Stimulated activated CD4-positive, alpha-beta T cell treated with anti-CD3 and anti-CD28 coated beads, Interleukin-2, amount 100 ng/mL, for 48 hours (primary cell): ENCODE data around the gene ZSWIM1.
"Not testable (repeated sequence)": the region's sequence is repeated elsewhere in the genome, so short reads cannot be mapped to it uniquely, and the experiment has no call there.

Experiments used
- DNase-seq, 2 donors: peaks; one replicate each; pipeline ENCODE4 v3.0.0-alpha.2; 2020

The ZSWIM1 gene

DNA sequence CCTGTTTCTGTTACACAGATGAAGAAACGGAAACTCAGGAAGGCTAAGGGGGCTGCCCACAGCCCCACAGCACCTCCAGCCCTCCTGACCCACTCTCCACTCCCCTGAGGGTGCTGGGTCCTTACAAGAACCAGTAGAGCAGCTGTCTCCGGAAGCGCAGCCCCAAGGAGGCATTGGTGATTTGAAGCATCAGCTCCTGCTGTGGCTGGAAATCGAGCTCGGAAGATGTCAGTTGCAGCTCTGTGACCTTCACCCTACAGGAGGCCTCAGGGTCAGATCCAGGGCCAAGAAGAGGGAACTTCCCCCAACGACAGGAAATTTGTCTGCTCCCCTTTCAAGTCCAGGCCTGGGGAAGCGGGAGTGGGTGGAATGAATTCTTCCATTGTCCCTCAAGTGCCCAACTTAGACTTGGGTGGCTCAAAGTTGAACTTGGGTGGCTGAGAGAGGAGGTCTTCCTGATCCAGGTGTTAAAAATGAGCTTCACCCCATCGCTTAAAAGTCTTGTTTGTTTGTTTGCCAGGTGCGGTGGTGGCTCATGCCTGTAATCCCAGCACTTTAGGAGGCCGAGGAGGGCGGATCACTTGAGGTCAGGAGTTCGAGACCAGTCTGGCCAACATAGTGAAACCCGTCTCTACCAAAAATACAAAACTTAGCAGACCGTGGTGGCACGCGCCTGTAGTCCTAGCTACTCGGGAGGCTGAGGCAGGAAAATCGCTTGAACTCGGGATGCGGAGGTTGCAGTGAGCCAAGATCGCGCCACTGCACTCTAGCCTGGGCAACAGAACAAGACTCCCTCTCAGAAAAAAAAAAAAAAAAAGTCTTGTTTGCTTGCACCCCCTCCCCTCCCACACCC is 29.0 kb downstream of the ZSWIM1 start:
- no peak for DNase-seq

DNA sequence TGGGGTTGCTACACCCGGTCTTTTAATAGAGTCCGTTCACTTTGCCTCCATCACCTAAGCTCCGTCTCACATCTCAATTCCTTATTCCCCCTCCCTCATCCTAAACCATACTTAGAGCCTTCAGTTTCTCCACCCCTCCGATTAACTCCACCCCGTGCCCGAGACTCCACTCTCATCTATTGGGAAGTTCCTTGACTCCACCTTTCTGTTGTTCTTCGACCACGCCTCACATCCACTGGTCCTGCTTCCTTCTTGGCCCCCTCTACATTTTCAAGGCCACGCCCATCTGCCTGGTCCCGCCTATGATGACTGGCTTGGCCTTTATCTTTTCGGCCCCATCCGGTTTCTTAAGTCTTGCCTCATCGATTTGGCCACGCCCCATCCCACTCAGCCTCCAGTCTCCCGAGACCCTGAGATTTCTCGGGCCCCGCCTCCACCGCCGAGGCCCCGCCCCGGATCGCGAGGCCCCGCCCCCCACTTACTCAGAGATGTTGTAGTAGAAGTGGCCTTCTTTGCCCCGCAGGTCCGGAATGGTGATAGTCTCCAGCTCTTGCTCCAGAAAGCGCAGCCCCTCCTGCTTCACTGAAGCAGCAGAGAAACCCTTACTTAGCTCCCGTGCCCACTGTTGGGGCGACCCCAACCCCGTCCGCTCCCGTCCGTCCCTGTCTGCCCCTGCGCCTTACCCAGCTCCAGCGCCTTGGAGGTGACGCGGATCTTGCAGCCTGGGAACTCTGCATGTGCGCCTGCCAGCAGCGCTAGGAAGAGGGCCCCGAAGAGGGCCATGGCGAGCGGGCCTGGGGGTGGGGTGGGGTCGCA is 29.9 kb downstream of the ZSWIM1 start:
- DNase-seq: peak; percentile 95 to 99

DNA sequence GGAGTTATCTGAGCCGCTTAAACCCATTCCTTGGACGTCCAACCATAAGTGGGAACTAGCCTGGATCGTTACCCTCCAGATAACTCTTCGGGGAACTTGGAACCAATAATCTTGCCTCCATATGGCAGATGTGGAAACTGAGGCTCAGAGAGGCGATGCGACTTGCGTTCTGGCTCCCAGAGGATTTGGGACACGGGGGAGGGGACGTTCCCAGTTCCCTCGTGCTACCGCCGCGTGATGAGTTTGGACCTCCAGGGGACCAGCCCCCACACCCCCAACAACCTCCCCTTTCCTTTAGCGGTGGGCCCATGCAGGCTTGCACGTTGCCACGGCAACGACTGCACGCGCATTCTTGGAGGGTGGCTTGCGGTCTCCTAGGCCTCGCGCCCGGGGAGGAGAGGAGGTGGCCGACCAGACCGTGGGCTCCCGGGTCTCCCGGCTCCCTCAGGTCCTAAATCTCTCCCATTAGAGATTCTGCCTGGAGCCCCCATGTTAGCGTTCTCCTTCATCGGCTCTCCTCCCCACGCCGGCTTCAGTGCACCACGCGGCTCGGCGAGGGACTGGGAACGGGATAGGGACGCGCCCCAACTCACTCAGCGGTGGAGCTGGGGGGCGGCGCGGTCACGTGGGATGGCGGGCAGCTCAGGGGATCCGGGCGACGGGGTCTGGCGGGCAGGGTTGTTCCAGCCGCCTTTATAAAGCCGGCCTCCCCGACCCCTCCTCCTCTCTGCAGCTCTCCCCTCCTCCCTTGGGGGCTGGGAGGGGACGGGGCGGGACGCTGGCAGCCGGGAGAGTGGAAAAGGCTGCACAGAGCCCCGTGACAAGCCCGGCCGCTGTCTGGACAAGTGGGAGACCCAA is 30.7 kb downstream of the ZSWIM1 start, which contains the start of gene PLTP:
Gene PLTP (minus strand): TSS at position 670 of the 858 bp plus-strand sequence. CDS start 703 bp downstream, outside the sequence.
- DNase-seq: no peak

DNA sequence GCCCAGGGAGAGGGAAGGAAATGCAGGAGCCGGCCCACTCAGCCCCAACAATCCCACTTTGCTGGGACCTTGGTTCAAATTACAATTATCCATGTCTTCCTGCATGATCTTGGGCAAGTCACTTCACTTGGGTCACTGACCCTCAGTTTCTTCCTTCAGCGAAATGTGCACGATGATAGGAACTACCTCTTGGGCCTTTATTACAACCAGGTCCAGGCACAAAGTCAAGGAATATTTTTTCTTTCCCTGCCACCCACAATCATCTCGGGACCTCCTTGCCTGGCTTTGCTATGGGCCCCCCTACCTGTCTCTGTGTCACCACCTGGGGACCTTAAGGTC is 31.3 kb downstream of the ZSWIM1 start:
- DNase-seq: no peak

DNA sequence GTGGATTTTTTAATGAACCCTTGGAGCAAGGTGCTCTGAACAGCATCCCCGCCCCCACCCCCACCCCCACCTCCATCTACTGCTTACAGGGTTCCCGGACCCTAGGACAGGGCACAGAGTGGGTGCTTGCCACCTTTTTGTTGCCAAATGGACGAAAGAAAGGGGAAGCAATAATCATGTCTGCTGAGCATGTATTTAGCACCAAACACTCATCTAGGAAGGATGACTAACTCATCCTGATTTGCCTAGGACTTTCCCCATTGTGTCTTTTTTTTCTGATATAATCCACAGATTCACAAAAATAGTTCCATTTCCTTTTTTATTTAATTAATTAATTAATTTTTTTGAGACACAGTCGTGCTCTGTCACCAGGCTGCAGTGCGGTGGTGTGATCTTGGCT is 32.1 kb downstream of the ZSWIM1 start:
- DNase-seq: no peak

DNA sequence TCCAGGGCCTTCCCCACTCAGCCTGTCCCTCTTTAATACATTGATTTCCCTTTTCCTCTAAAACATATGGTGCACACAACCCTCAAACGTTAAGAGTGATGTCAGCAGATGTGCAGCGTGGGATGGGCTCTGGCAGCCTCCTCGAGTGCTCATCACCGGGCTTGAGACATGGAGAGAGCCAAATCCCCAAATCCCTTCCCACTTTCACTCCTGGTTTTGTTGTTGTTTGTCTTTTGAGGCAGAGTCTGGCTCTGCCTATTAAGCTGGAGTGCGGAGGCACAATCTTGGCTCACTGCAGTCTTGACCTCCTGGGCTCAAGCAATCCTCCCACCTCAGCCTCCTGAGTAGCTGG is 36.7 kb downstream of the ZSWIM1 start:
- DNase-seq: no peak

DNA sequence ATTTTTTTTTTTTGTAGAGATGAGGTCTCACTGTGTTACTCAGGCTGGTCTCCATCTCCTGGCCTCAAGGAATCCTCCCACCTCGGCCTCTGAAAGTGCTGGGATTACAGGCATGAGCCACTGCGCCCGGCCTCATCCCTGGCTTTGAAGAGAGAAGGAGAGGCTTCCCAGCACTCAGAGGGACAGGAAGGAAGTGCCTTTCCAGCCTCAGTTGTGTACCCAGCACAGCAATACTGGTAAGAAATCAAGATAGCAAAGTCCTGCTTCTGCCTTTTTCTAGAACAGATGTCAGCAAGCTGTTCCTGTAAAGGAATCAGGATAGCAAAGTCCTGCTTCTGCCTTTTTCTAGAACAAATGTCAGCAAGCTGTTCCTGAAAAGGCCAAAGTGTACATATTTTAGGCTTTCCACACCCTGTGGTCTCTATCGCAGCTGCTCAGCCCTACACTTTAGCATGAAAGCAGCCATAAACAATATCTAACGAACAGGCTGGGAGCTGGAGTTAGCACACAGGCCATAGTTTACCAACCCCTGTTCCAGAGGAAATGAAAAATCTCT is 37.2 kb downstream of the ZSWIM1 start:
- no peak for DNase-seq

DNA sequence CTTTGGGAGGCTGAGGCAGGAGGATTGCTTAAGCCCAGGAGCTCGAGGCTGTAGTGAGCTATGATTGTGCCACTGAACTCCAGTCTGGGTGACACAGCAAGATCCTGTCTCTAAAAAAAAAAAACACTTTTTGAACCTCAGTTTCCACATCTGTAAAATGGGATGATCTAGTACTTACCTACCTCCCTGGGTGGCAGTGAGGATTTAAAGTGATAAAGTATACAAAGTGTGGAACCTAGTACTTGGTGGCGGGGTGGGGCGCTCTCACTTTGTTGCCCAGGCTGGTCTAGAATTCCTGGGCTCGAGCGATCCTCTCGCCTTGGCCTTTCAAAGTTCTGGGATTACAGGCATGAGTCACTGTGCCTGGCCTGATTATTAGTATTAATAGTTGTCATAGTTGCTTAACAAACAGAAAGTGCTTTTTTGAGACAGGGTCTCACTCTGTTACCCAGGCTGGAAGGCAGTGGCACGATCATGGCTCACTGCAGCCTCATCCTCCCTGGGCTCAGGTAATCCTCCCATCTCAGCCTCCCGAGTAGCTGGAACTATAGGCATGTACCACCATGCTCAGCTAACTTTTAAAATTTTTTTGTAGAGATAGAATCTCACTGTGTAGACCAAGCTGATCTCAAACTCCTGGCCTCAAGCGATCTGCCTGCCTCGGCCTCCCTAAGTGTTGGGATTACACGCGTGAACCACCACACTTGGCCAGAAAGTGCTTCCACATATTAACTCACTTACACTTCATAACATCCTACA is 37.9 kb downstream of the ZSWIM1 start:
- no peak for DNase-seq

DNA sequence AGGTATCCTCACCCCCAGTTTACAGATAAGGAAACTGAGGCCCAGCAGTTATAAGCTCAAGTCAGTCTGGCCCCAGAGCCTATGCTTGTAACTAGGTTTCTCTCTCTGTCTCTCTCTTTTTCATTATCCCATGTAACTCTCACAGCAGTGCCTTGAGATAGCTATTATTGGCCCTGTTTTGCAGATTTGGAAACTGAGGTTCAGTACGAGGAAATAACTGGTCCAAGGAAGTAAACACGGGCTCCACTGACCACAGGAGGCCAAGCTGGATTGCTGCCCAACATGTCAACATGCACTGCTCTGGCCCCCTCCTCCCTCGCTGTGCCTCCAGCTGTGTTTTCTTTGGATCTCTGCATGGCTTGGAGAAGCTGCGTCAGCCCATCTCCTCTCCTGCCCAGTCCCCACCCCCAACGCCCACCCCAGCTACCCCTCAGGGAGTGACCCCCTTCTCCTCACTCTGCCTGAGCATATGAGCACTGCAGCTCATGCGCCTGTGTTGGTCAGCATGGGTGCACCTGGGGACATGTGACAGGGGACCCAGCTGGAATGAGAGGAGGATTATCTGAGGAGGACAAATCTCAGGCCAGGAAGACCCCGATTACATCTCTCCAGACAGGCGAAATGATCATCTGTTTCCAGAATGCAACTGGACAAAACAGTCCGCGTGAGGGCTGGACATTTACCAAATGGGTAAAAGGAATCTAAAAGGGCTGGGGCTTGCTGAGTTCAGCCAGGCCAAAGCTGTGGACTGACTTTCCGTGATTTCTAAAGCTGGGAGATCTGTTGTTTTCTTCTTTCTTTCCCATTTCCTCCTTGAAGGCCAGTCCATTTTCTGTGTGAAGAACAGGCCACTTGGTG is 38.7 kb downstream of the ZSWIM1 start:
- DNase-seq: no peak

DNA sequence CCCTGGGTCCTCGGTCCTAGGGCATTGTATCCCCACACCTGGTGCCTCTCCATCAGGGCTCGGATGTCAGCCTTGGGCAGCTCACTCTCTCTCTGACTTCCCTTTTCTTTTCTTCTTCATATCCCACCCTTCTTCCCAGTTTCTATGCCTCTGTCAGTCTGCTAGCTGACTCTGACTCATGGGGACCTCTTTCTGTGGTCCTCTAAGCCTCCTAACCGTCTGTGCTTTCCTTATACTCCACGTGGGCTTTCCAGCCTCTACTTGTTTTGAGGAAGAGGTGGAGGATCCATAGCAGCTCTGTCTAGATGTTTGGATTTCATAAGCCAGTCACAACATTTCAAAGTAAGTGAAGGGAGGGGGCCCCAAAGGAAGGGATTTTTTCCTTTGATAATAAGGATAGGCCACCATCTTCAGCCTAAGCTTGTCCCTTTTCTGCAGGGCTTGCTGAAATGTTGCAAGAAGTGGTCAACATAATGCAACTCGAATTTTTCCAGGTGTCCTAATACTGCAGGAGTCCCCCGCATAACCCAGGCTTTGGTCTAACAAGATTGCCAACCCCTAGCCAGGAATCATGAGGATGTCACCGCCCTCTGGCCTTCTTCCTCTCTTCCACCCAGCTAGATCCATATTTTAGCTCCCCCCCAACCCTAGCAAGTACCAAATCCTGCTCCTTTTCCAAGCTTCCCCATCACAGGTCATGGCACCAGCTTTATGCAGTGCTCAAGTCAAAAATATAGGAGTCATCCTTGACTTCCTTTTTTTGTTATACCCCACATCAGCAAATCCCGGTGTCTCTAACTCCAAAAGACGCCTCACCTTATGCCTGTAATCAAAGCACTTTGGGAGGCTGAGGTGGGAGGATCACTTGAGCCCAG is 39.7 kb downstream of the ZSWIM1 start:
- DNase-seq: no peak

DNA sequence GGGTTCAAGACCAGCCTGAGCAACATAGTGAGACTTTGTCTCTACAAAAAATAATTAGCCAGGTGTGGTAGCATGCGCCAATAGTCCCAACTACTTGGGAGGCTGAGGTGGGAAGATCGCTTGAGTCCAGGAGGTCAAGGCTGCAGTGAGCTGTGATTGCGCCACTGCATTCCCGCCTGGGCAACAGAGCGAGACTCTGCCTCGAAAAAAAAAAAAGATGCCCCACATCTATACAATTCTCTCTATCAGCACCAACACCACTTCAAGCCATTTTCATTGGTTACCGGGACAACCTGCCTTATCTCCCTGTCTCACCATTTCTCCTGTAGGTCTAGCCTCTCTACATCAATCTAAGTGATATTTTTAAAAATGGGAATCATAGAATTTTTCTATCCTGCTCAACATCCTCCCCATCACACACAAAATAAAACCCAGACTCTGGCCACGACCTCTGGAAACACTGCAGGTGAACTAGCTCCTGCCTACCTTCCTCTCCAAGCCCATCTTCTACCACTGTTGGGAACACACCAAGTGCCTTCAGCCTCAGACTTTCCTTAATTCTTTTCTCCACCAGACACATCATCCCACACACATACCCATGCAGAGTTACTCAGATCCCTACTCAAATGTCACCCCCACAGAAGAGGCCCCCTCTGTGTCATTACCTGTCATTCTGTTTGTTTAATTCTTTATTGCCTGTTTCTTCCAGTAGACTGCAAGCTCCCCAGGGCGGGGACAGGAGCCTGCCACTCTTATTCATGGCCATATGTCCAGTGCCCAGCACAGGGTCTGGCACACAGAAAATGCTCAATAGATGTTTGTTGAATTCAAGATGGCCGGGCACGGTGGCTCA is 40.5 kb downstream of the ZSWIM1 start:
- no peak for DNase-seq

DNA sequence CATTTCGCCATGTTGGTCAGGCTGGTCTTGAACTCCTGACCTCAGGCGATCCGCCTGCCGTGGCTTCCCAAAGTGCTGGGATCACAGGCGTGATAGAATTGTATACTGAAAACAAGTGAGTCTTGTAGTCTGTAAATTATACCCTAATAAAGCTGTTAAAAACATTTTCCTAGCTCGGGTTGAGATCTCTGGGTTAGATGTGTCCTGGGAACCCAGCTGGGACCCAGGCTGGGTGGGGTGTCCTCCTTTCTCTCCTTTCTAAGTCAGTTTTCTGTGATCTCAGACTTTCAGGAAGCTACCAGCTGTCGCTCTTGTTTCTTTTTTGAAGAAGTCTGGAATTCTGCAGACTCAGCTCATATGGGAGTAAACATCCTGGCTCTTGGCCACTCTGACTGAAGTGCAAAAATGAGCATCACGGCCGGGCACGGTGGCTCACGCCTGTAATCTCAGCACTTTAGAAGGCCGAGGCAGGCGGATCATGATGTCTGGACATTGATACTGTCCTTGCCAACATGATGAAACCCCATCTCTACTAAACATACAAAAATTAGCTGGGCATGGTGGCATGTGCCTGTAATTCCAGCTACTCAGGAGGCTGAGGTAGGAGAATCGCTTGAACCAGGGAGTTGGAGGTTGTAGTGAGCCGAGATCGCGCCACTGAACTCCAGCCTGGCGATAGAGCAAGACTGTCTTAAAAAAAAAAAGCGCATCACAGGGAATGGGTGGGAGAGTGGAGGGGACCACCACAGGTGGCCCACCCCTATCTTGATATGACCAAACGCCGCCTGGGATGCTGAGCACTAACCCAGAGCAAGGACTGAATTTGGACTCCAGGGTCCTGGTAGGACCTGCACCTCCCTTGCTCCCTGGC is 43.6 kb downstream of the ZSWIM1 start:
- DNase-seq: no peak

DNA sequence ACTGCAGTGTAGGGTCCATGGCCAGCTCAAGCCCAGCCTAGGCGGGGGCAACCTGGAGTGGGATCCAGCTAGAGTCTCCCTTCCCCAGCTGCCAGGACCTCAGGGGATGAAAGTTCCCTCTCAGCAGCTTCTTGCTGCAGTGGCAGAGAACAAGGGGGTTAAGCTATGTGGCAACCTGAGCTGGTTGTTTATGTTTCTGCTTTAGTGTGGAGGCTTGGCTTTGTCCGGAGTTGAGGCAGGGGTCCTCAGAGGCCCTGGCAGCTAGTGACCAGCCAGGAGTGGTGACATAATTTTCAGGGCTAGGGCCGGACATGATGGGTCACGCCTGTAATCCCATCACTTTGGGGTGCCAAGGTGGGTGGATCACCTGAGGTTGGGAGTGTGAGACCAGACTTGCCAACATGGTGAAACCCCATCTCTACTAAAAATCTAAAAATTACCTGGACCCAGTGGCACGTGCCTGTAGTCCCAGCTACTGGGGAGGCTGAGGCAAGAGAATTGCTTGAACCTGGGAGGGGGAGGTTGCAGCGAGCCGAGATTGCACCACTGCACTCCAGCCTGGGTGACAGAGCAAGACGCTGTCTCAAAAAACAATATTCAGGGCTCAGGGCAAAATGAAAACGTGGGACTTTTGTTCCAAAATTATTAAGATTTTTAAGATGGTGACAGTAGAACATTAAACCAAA is 44.9 kb downstream of the ZSWIM1 start:
- DNase-seq: no peak

DNA sequence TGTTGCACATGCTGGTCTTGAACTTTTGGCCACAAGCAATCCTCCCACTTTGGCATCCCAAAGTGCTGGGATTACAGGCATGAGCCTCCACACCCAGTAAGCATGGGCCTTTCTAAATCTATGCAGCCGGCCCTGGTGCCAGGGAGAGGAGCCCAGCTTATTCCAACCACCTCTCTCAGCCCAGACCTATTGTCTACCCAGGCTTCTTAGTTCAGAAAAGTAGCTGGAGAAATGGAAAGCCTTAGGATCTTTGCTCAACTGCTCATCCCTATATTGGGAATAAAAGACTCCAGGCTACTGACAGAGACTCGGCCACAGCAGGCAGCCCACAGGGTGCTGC is 45.7 kb downstream of the ZSWIM1 start:
- no peak for DNase-seq

DNA sequence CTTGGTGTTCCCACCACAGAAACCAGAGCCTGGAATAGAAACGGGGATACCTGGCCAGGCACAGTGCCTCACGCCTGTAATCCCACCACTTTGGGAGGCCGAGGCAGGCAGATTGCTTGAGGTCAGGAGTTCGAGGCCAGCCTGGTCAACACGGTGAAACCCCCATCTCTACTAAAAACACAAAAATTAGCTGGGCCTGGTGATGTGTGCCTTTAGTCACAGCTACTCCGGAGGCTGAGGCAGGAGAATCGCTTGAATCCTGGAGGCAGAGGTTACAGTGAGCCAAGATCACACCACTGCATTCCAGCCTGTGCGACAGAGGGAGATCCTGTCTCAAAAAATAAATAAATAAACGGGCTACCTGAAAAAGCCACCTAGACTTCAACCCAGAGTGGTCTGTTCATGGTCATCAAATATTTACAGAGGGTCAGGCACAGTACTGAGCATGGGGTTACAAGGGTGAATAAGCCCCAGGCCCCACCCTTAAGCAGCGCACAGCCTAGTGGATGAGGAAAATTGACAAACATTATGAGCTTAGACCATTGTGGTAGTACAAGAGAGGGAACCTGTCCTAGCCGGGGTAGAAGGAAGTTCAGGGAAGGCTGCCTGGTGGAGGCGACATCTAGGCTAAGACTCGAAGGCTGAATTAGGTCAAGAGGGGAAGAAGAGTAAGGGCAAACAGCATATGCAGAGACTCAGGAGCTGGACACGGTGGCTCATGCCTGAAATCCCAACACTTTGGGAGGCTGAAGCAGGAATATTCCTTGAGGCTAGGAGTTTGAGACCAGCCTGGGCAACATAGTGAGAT is 46.2 kb downstream of the ZSWIM1 start:
- no peak for DNase-seq

DNA sequence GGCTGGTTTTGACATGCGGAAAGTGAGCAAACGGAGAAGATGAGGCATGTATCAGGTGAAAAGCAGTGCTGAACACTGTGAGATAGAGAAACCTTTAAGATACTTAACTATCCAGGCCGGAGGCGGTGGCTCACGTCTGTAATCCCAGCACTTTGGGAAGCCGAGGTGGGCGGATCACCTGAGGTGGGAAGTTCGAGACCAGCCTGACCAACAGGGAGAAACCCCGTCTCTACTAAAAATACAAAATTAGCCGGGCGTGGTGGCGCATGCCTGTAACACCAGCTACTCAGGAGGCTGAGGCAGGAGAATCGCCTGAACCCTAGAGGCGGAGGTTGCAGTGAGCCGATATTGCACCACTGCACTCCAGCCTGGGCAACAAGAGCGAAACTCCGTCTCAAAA is 50.7 kb downstream of the ZSWIM1 start:
- not testable (repeated sequence) for DNase-seq
